Type B pancreatic cell (in vitro differentiated cells): ENCODE results near the gene RIMBP2. TPM values are rescaled to one million over a fixed set of nuclear protein-coding genes. Genes with fewer than 3 reads are reported as not detected.

Source experiments
- DNase-seq: peaks from one replicate; pipeline ENCODE4 v3.0.0; 2021; ENCODE audit warnings: mixed read lengths; ENCODE audit not compliant: unreplicated experiment; ENCODE audit errors: extremely low spot score
- H3K27ac Mint-ChIP-seq: 2 replicates; pipeline ENCODE4 v1.8.0; 2021; ENCODE audit warnings: mild to moderate bottlenecking, mixed read lengths
- H3K27me3 Mint-ChIP-seq: 2 replicates; pipeline ENCODE4 v1.8.0; 2021; ENCODE audit warnings: mixed read lengths
- H3K36me3 Mint-ChIP-seq: 2 replicates; pipeline ENCODE4 v1.8.0; 2021; ENCODE audit warnings: mixed read lengths
- H3K4me1 Mint-ChIP-seq: one replicate; pipeline ENCODE4 v1.8.0; 2021; ENCODE audit warnings: mixed read lengths; ENCODE audit not compliant: unreplicated experiment
- H3K4me3 Mint-ChIP-seq: 2 replicates; pipeline ENCODE4 v1.8.0; 2021; ENCODE audit warnings: mild to moderate bottlenecking, mixed read lengths
- H3K9me3 Mint-ChIP-seq: 2 replicates; pipeline ENCODE4 v1.8.0; 2021; ENCODE audit warnings: mixed read lengths
- total RNA-seq: library from RNA; stranded (reverse); gene quantifications from 2 replicates; pipeline ENCODE4 v1.2.1, GENCODE V29; 2021; ENCODE audit warnings: low replicate concordance
- TF ChIP-seq, protein P1 (sequence below): fragments of 200-600 bp; sonication (generic); conservative IDR thresholded peaks from 2 replicates; pipeline ENCODE4 v1.5.0; 2021; ENCODE audit warnings: antibody characterized with exemption, mild to moderate bottlenecking

The RIMBP2 gene
- total RNA-seq, 1 donor from 2014 or later: 23.7 TPM

- Mint-ChIP-seq H3K36me3 (no peaks in the 10 kb centered on the region), H3K4me3 (no peak overlapping the region), H3K9me3 (no peaks in the 10 kb centered on the region), H3K27me3 (peaks cover under 1% of the 10 kb centered on the region), H3K27ac (no peak overlapping the region), H3K4me1 (peaks cover 7% of the 10 kb centered on the region)
- no peak for DNase-seq
- TF ChIP-seq, protein P1, sequence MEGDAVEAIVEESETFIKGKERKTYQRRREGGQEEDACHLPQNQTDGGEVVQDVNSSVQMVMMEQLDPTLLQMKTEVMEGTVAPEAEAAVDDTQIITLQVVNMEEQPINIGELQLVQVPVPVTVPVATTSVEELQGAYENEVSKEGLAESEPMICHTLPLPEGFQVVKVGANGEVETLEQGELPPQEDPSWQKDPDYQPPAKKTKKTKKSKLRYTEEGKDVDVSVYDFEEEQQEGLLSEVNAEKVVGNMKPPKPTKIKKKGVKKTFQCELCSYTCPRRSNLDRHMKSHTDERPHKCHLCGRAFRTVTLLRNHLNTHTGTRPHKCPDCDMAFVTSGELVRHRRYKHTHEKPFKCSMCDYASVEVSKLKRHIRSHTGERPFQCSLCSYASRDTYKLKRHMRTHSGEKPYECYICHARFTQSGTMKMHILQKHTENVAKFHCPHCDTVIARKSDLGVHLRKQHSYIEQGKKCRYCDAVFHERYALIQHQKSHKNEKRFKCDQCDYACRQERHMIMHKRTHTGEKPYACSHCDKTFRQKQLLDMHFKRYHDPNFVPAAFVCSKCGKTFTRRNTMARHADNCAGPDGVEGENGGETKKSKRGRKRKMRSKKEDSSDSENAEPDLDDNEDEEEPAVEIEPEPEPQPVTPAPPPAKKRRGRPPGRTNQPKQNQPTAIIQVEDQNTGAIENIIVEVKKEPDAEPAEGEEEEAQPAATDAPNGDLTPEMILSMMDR: no peak
These were observed 87.8 kb downstream of the RIMBP2 start for GRCh38 chr12:130628304-130628703.

DNA sequence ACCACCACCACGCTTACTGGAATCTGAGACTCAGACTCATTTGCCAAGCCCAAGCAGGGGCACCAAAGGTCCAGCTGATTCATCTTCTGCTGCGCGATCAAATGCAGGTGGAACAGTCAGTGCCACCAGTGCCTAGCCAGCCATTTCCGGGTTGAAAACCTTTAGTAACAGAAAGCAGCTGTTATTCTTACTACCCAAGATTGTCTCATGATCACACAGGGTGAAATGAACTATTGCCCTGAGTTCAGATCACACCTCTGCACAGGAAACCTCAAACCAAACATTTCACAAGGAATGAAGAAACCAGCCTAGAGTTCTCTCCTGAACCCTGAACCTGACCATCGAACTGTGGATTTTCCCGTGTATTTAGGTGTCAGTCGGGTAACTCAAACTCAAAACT is 88.9 kb downstream of the RIMBP2 start:
- no peaks in the 10 kb centered on the region for H3K9me3 Mint-ChIP-seq

GRCh38 chr12:130626601-130627000 is 89.5 kb downstream of the RIMBP2 start:
- Mint-ChIP-seq H3K4me1 (no peaks in the 10 kb centered on the region), H3K27ac (no peak overlapping the region), H3K4me3 (no peak overlapping the region), H3K36me3 (no peaks in the 10 kb centered on the region), H3K27me3 (no peaks in the 10 kb centered on the region), H3K9me3 (no peaks in the 10 kb centered on the region)
- no peak for DNase-seq
- TF ChIP-seq, protein P1: no peak

More for the DNA sequence above, 88.9 kb downstream of the RIMBP2 start:
- TF ChIP-seq, protein P1: no peak
- Mint-ChIP-seq H3K4me3 (no peak overlapping the region), H3K36me3 (no peaks in the 10 kb centered on the region), H3K27ac (no peak overlapping the region), H3K4me1 (peaks cover 4% of the 10 kb centered on the region), H3K27me3 (no peaks in the 10 kb centered on the region)
- no peak for DNase-seq

- TF ChIP-seq, protein P1: no peak
- Mint-ChIP-seq H3K27ac (no peak overlapping the region), H3K9me3 (no peaks in the 10 kb centered on the region), H3K4me1 (no peaks in the 10 kb centered on the region), H3K27me3 (no peaks in the 10 kb centered on the region), H3K4me3 (no peak overlapping the region), H3K36me3 (no peaks in the 10 kb centered on the region)
- DNase-seq: no peak
These were observed 90.9 kb downstream of the RIMBP2 start for GRCh38 chr12:130625201-130625600.

- DNase-seq: no peak
- Mint-ChIP-seq H3K27ac (peak overlapping the region; percentile 8), H3K4me3 (no peak overlapping the region), H3K36me3 (no peaks in the 10 kb centered on the region), H3K27me3 (no peaks in the 10 kb centered on the region), H3K4me1 (no peaks in the 10 kb centered on the region), H3K9me3 (no peaks in the 10 kb centered on the region)
- TF ChIP-seq, protein P1: no peak
These were observed 93.3 kb downstream of the RIMBP2 start for GRCh38 chr12:130622803-130623202.

- H3K4me1 Mint-ChIP-seq: no peaks in the 10 kb centered on the region
- H3K9me3 Mint-ChIP-seq: no peaks in the 10 kb centered on the region
- no peak for DNase-seq
- peak overlapping the region; percentile 71 for H3K27ac Mint-ChIP-seq
- H3K4me3 Mint-ChIP-seq: no peak overlapping the region
- H3K36me3 Mint-ChIP-seq: no peaks in the 10 kb centered on the region
- TF ChIP-seq, protein P1: no peak
- no peaks in the 10 kb centered on the region for H3K27me3 Mint-ChIP-seq
These were observed 94.3 kb downstream of the RIMBP2 start for GRCh38 chr12:130621696-130622298.
